ENCODE measurements around the gene IFNA8.
"Not testable (repeated sequence)": the region's sequence is repeated elsewhere in the genome, so short reads cannot be mapped to it uniquely, and the experiment has no call there.

Gene IFNA8

GRCh38 chr9:21440139-21440538, 31.2 kb downstream of the IFNA8 start, which contains the start of gene IFNA1:
Gene IFNA1 (plus strand): TSS chr9:21440439. CDS start chr9:21440508, 69 bp downstream.
- H2AFZ ChIP-seq (ENCODE audit: low read depth, low read length): no peak within 1 kb of the TSS
- H3K27me3 ChIP-seq (ENCODE audit: insufficient read depth, low read length, poor library complexity): no peaks in the 10 kb centered on the region
- ATAC-seq (ENCODE audit: insufficient read depth, low read depth) (no peak), DNase-seq (no peak)
- no peak within 1 kb of the TSS for H3K27ac ChIP-seq (ENCODE audit: low read length)
- no peak within 1 kb of the TSS for H3K4me3 ChIP-seq (ENCODE audit: low read depth in 1 of 2, low read length in 2 of 2)
- 0 out of 2 replicates have a peak, but pooled peaks cover 8% of the 10 kb centered on the region for H3K4me1 ChIP-seq (ENCODE audit: insufficient read depth, low read length)
- H3K9me3 ChIP-seq (ENCODE audit: insufficient read depth, low read length, severe bottlenecking): no peaks in the 10 kb centered on the region
- H3K79me2 ChIP-seq (ENCODE audit: insufficient read depth, low read length): no peaks in the 10 kb centered on the region
- no peak within 1 kb of the TSS for H3K4me2 ChIP-seq (ENCODE audit: insufficient read depth, low read length)
- H4K20me1 ChIP-seq (ENCODE audit: insufficient read depth, low read length): no peaks in the 10 kb centered on the region
- H3K9ac ChIP-seq (ENCODE audit: low read depth, low read length): no peak within 1 kb of the TSS
- TF ChIP-seq, protein P1, sequence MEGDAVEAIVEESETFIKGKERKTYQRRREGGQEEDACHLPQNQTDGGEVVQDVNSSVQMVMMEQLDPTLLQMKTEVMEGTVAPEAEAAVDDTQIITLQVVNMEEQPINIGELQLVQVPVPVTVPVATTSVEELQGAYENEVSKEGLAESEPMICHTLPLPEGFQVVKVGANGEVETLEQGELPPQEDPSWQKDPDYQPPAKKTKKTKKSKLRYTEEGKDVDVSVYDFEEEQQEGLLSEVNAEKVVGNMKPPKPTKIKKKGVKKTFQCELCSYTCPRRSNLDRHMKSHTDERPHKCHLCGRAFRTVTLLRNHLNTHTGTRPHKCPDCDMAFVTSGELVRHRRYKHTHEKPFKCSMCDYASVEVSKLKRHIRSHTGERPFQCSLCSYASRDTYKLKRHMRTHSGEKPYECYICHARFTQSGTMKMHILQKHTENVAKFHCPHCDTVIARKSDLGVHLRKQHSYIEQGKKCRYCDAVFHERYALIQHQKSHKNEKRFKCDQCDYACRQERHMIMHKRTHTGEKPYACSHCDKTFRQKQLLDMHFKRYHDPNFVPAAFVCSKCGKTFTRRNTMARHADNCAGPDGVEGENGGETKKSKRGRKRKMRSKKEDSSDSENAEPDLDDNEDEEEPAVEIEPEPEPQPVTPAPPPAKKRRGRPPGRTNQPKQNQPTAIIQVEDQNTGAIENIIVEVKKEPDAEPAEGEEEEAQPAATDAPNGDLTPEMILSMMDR (IDR thresholded peaks at IDR 0.05; ENCODE audit: borderline replicate concordance, extremely low read depth, low read length, poor library complexity, severe bottlenecking): no peak
- TF ChIP-seq EZH2 (IDR thresholded peaks at IDR 0.05; ENCODE audit: borderline replicate concordance, low read depth, low read length, severe bottlenecking): no peak
- H3K36me3 ChIP-seq (ENCODE audit: insufficient read depth, low read length): no peaks in the 10 kb centered on the region

DNA sequence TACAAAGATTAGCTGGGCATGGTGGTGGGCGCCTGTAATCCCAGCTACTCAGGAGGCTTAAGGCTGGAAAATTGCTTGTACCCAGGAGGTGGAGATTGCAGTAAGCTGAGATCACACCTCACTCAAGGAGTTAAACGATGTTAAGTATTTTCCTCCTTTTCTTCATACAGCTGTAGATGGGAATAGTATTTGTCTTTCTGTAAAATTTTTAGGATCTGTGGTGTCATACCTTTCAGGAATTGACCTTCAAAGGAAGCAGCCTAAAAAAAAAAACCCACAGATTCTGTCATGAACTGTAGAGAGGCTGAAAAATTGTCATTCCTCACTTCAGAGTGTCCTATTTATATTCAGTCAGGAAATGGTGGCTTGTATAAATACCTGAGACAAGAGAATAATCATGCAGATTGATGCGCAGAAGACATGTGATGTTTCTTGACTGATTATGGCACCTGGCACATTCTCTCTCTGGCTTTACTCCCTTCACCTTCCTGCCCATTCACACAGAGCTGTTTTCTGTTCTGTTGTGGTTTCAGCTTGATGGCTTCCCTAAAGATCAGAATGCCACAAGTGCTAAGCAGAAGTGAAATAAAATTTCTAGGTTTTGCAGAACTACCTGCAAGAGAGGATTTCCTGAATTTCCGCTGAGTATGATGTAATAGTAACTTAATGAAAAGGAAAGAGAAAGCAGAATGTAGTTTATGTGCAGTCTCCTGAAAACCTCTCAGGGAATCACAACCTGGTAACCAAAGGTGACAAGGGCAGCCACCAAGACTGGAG, 35.1 kb downstream of the IFNA8 start:
- no peak overlapping the region for H2AFZ ChIP-seq (ENCODE audit: low read depth, low read length)
- TF ChIP-seq, protein P1 (IDR thresholded peaks at IDR 0.05; ENCODE audit: borderline replicate concordance, extremely low read depth, low read length, poor library complexity, severe bottlenecking): no peak
- TF ChIP-seq EZH2 (IDR thresholded peaks at IDR 0.05; ENCODE audit: borderline replicate concordance, low read depth, low read length, severe bottlenecking): no peak
- DNase-seq: no peak
- H3K27ac ChIP-seq (ENCODE audit: low read length): no peak overlapping the region
- no peaks in the 10 kb centered on the region for H3K9me3 ChIP-seq (ENCODE audit: insufficient read depth, low read length, severe bottlenecking)
- no peaks in the 10 kb centered on the region for H3K79me2 ChIP-seq (ENCODE audit: insufficient read depth, low read length)
- H3K4me3 ChIP-seq (ENCODE audit: low read depth in 1 of 2, low read length in 2 of 2): no peak overlapping the region
- H3K4me1 ChIP-seq (ENCODE audit: insufficient read depth, low read length): 0 out of 2 replicates have a peak, but pooled peaks cover 8% of the 10 kb centered on the region
- no peak overlapping the region for H3K4me2 ChIP-seq (ENCODE audit: insufficient read depth, low read length)
- no peak overlapping the region for H3K9ac ChIP-seq (ENCODE audit: low read depth, low read length)
- no peaks in the 10 kb centered on the region for H4K20me1 ChIP-seq (ENCODE audit: insufficient read depth, low read length)
- ATAC-seq (ENCODE audit: insufficient read depth, low read depth): peak; percentile 88
- peaks cover 8% of the 10 kb centered on the region for H3K27me3 ChIP-seq (ENCODE audit: insufficient read depth, low read length, poor library complexity)
- no peaks in the 10 kb centered on the region for H3K36me3 ChIP-seq (ENCODE audit: insufficient read depth, low read length)

- not testable (repeated sequence) for H3K9ac ChIP-seq (ENCODE audit: low read depth, low read length); H3K36me3 ChIP-seq (ENCODE audit: insufficient read depth, low read length); ATAC-seq (ENCODE audit: insufficient read depth, low read depth); H3K4me1 ChIP-seq (ENCODE audit: insufficient read depth, low read length); H3K4me2 ChIP-seq (ENCODE audit: insufficient read depth, low read length); H4K20me1 ChIP-seq (ENCODE audit: insufficient read depth, low read length); H3K27ac ChIP-seq (ENCODE audit: low read length); DNase-seq; H2AFZ ChIP-seq (ENCODE audit: low read depth, low read length); H3K4me3 ChIP-seq (ENCODE audit: low read depth in 1 of 2, low read length in 2 of 2); H3K9me3 ChIP-seq (ENCODE audit: insufficient read depth, low read length, severe bottlenecking); H3K79me2 ChIP-seq (ENCODE audit: insufficient read depth, low read length); H3K27me3 ChIP-seq (ENCODE audit: insufficient read depth, low read length, poor library complexity)
Observed at GRCh38 chr9:21449312-21449711, 40.4 kb downstream of the IFNA8 start.

- Histone ChIP-seq H3K4me3 (ENCODE audit: low read depth in 1 of 2, low read length in 2 of 2) (no peak overlapping the region), H3K9me3 (ENCODE audit: insufficient read depth, low read length, severe bottlenecking) (no peaks in the 10 kb centered on the region), H3K27ac (ENCODE audit: low read length) (no peak overlapping the region), H3K79me2 (ENCODE audit: insufficient read depth, low read length) (no peaks in the 10 kb centered on the region), H3K36me3 (ENCODE audit: insufficient read depth, low read length) (no peaks in the 10 kb centered on the region), H3K4me1 (ENCODE audit: insufficient read depth, low read length) (no peaks in the 10 kb centered on the region), H2AFZ (ENCODE audit: low read depth, low read length) (no peak overlapping the region), H3K27me3 (ENCODE audit: insufficient read depth, low read length, poor library complexity) (peaks cover 8% of the 10 kb centered on the region), H4K20me1 (ENCODE audit: insufficient read depth, low read length) (no peaks in the 10 kb centered on the region), H3K9ac (ENCODE audit: low read depth, low read length) (no peak overlapping the region), H3K4me2 (ENCODE audit: insufficient read depth, low read length) (no peak overlapping the region)
- ATAC-seq (ENCODE audit: insufficient read depth, low read depth) (no peak), DNase-seq (no peak)
- TF ChIP-seq, protein P1 (IDR thresholded peaks at IDR 0.05; ENCODE audit: borderline replicate concordance, extremely low read depth, low read length, poor library complexity, severe bottlenecking): no peak
- TF ChIP-seq EZH2 (IDR thresholded peaks at IDR 0.05; ENCODE audit: borderline replicate concordance, low read depth, low read length, severe bottlenecking): no peak
Observed at GRCh38 chr9:21450733-21451394, 41.9 kb downstream of the IFNA8 start.

All from DND-41 (cell line).